GM21717 (cell line): ENCODE measurements around the gene COL23A1.

ENCODE experiments used
- ATAC-seq: cut with Tn5 transposase; IDR thresholded peaks from one replicate; pipeline ENCODE4 v1.9.1; 2021; ENCODE audit warnings: mild to moderate bottlenecking, moderate library complexity; ENCODE audit not compliant: unreplicated experiment

COL23A1 gene

GRCh38 chr5:178404987-178405386 is 185.2 kb downstream of the COL23A1 start:
- no peak for ATAC-seq

- ATAC-seq, result no peak
These were observed 186.1 kb downstream of the COL23A1 start for GRCh38 chr5:178403956-178404600.

- no peak for ATAC-seq
These were observed 186.8 kb downstream of the COL23A1 start for GRCh38 chr5:178403351-178403750.

- ATAC-seq, result no peak
These were observed 190.5 kb downstream of the COL23A1 start for GRCh38 chr5:178399701-178400095.

GRCh38 chr5:178398901-178399700 is 191.1 kb downstream of the COL23A1 start:
- no peak for ATAC-seq

- no peak for ATAC-seq
These were observed 193.1 kb downstream of the COL23A1 start for GRCh38 chr5:178396796-178397720.

- ATAC-seq, result no peak
These were observed 196.1 kb downstream of the COL23A1 start for GRCh38 chr5:178394074-178394473.

GRCh38 chr5:178392931-178393394 is 197.2 kb downstream of the COL23A1 start:
- ATAC-seq, result no peak

GRCh38 chr5:178392386-178392785 is 197.8 kb downstream of the COL23A1 start:
- no peak for ATAC-seq

GRCh38 chr5:178391480-178391879 is 198.7 kb downstream of the COL23A1 start:
- ATAC-seq, result no peak

GRCh38 chr5:178389796-178390195 is 200.4 kb downstream of the COL23A1 start:
- no peak for ATAC-seq

GRCh38 chr5:178389026-178389729 is 201.0 kb downstream of the COL23A1 start:
- ATAC-seq, result no peak

GRCh38 chr5:178388386-178389025 is 201.7 kb downstream of the COL23A1 start:
- ATAC-seq, result no peak

- no peak for ATAC-seq
These were observed 202.4 kb downstream of the COL23A1 start for GRCh38 chr5:178387856-178388190.

- no peak for ATAC-seq
These were observed 202.9 kb downstream of the COL23A1 start for GRCh38 chr5:178387061-178387855.

- ATAC-seq, result no peak
These were observed 203.8 kb downstream of the COL23A1 start for GRCh38 chr5:178386336-178386931.

GRCh38 chr5:178385496-178385890 is 204.7 kb downstream of the COL23A1 start:
- no peak for ATAC-seq

- ATAC-seq, result no peak
These were observed 205.2 kb downstream of the COL23A1 start for GRCh38 chr5:178384816-178385495.
